ENCODE data around the gene TIPIN.

The TIPIN gene

GRCh38 chr15:66326051-66326450 lies 30.4 kb downstream of the TIPIN start:
- Histone ChIP-seq H3K4me2 (ENCODE audit: low read length) (no peak overlapping the region), H4K12ac (ENCODE audit: low read depth, low read length) (no peak overlapping the region), H3K23ac (ENCODE audit: low read length) (no peak overlapping the region), H3K4ac (ENCODE audit: low read depth, low read length) (no peak overlapping the region), H2AFZ (ENCODE audit: insufficient read depth, low read length, poor library complexity) (no peak overlapping the region), H3K9ac (ENCODE audit: low read length) (no peak overlapping the region), H3K36me3 (ENCODE audit: control insufficient read depth in 1 of 2, insufficient read depth in 2 of 2, low read length in 2 of 2) (peaks cover 15 to 20% of the 10 kb centered on the region in 2 experiments), H3K4me3 (ENCODE audit: low read depth, low read length) (no peak overlapping the region), H2BK120ac (ENCODE audit: insufficient read depth, low read length, poor library complexity) (no peak overlapping the region), H3K4me1 (ENCODE audit: control insufficient read depth in 1 of 2, insufficient read depth in 2 of 2, low read length in 2 of 2) (no peaks in the 10 kb centered on the region), H3K18ac (ENCODE audit: low read length) (no peak overlapping the region), H3K79me2 (ENCODE audit: control insufficient read depth, insufficient read depth, low read length, poor library complexity) (no peaks in the 10 kb centered on the region), H3K79me1 (ENCODE audit: low read length) (no peaks in the 10 kb centered on the region), H4K8ac (ENCODE audit: low read depth, low read length) (no peak overlapping the region), H3K27ac (ENCODE audit: low read depth, low read length) (no peak overlapping the region), H2BK12ac (ENCODE audit: low read length) (no peak overlapping the region), H2AK5ac (ENCODE audit: low read length) (no peak overlapping the region), H4K91ac (ENCODE audit: low read depth, low read length) (no peak overlapping the region), H2BK5ac (ENCODE audit: low read depth, low read length, poor library complexity) (no peak overlapping the region), H3K9me3 (ENCODE audit: insufficient read depth, low read depth, low read length) (no peaks in the 10 kb centered on the region), H3K14ac (ENCODE audit: low read length) (no peak overlapping the region), H3K27me3 (ENCODE audit: insufficient read depth, low read length) (no peaks in the 10 kb centered on the region)
- DNase-seq: no peak
- no CpG with 5 or more reads among the region's 11 CpGs for WGBS (ENCODE audit: extremely low coverage, insufficient coverage, insufficient read length)

DNA sequence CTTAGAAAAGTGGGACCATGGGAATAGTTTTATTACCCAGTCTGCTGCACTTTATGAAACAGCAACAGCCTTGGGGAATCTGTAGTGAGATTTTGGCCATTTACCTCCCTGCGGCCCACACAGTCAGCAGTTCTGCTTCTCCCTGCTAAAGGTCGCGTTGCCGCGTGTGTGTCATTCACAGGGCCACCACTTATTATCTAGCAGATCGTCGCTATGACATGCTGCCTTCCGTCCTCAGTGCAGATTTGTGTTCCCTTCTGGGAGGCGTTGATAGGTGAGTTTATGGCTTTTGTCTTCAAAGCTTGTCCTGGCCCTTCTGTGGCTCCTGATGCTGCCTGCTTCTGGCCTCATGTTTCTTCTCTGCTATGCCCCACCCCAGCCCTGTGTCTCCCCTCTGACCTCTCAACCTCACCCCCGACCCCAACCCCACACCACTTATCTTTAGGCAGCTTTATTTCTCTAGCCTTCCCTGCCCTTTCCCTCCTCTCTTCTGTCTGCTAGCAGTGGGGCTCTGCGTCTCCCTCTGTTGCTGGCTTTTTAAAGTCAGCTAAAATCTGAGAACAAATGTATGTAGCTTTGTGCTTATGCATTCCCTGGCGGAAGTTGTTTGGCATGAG lies 33.1 kb downstream of the TIPIN start:
- peaks cover 5 to 10% of the 10 kb centered on the region in 2 experiments for H3K36me3 ChIP-seq (ENCODE audit: control insufficient read depth in 1 of 2, insufficient read depth in 2 of 2, low read length in 2 of 2)
- H4K91ac ChIP-seq (ENCODE audit: low read depth, low read length): no peak overlapping the region
- DNase-seq: no peak
- no peaks in the 10 kb centered on the region for H3K4me1 ChIP-seq (ENCODE audit: control insufficient read depth in 1 of 2, insufficient read depth in 2 of 2, low read length in 2 of 2)
- no peak overlapping the region for H3K9ac ChIP-seq (ENCODE audit: low read length)
- no peak overlapping the region for H2BK5ac ChIP-seq (ENCODE audit: low read depth, low read length, poor library complexity)
- no peaks in the 10 kb centered on the region for H3K79me1 ChIP-seq (ENCODE audit: low read length)
- H2BK120ac ChIP-seq (ENCODE audit: insufficient read depth, low read length, poor library complexity): no peak overlapping the region
- no peak overlapping the region for H2AFZ ChIP-seq (ENCODE audit: insufficient read depth, low read length, poor library complexity)
- no peak overlapping the region for H3K4ac ChIP-seq (ENCODE audit: low read depth, low read length)
- no peak overlapping the region for H3K23ac ChIP-seq (ENCODE audit: low read length)
- H2BK12ac ChIP-seq (ENCODE audit: low read length): no peak overlapping the region
- H3K14ac ChIP-seq (ENCODE audit: low read length): no peak overlapping the region
- no peak overlapping the region for H3K27ac ChIP-seq (ENCODE audit: low read depth, low read length)
- no peaks in the 10 kb centered on the region for H3K27me3 ChIP-seq (ENCODE audit: insufficient read depth, low read length)
- no peak overlapping the region for H3K18ac ChIP-seq (ENCODE audit: low read length)
- H3K79me2 ChIP-seq (ENCODE audit: control insufficient read depth, insufficient read depth, low read length, poor library complexity): no peaks in the 10 kb centered on the region
- no CpG with 5 or more reads among the region's 12 CpGs for WGBS (ENCODE audit: extremely low coverage, insufficient coverage, insufficient read length)
- no peak overlapping the region for H4K8ac ChIP-seq (ENCODE audit: low read depth, low read length)
- no peak overlapping the region for H3K4me3 ChIP-seq (ENCODE audit: low read depth, low read length)
- no peak overlapping the region for H2AK5ac ChIP-seq (ENCODE audit: low read length)
- no peak overlapping the region for H4K12ac ChIP-seq (ENCODE audit: low read depth, low read length)
- H3K9me3 ChIP-seq (ENCODE audit: insufficient read depth, low read depth, low read length): no peaks in the 10 kb centered on the region
- no peak overlapping the region for H3K4me2 ChIP-seq (ENCODE audit: low read length)

DNA sequence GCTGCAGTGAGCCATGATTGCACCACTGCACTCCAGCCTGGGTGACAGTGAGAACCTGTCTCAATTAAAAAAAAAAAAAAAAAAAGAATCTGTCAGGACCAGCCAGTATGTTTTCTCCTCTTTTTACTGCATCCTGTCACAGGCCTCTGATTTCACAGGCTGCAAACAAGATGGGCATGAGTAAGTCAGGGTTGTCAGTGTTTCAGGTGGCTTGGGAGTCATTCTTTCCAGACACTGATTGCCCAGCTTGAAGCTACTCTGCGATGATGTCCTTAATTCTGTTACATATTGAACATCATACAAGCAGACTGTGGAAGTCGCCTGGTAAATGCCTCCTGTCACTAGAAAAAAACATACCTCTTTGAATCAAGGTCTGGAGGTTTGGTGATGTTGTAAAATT lies 44.3 kb downstream of the TIPIN start:
- Histone ChIP-seq H3K4me2 (ENCODE audit: low read length) (no peak overlapping the region), H3K4ac (ENCODE audit: low read depth, low read length) (no peak overlapping the region), H2BK12ac (ENCODE audit: low read length) (no peak overlapping the region), H3K27ac (ENCODE audit: low read depth, low read length) (no peak overlapping the region), H3K14ac (ENCODE audit: low read length) (no peak overlapping the region), H3K27me3 (ENCODE audit: insufficient read depth, low read length) (no peaks in the 10 kb centered on the region), H3K36me3 (ENCODE audit: control insufficient read depth in 1 of 2, insufficient read depth in 2 of 2, low read length in 2 of 2) (peaks cover 6 to 9% of the 10 kb centered on the region in 2 experiments), H3K23ac (ENCODE audit: low read length) (no peak overlapping the region), H3K79me2 (ENCODE audit: control insufficient read depth, insufficient read depth, low read length, poor library complexity) (no peaks in the 10 kb centered on the region), H3K9ac (ENCODE audit: low read length) (no peak overlapping the region), H3K79me1 (ENCODE audit: low read length) (no peaks in the 10 kb centered on the region), H3K18ac (ENCODE audit: low read length) (no peak overlapping the region), H4K91ac (ENCODE audit: low read depth, low read length) (no peak overlapping the region), H3K9me3 (ENCODE audit: insufficient read depth, low read depth, low read length) (no peaks in the 10 kb centered on the region), H2AFZ (ENCODE audit: insufficient read depth, low read length, poor library complexity) (no peak overlapping the region), H4K12ac (ENCODE audit: low read depth, low read length) (no peak overlapping the region), H4K8ac (ENCODE audit: low read depth, low read length) (no peak overlapping the region), H2AK5ac (ENCODE audit: low read length) (no peak overlapping the region), H2BK120ac (ENCODE audit: insufficient read depth, low read length, poor library complexity) (no peak overlapping the region), H3K4me1 (ENCODE audit: control insufficient read depth in 1 of 2, insufficient read depth in 2 of 2, low read length in 2 of 2) (no peaks in the 10 kb centered on the region), H3K4me3 (ENCODE audit: low read depth, low read length) (no peak overlapping the region), H2BK5ac (ENCODE audit: low read depth, low read length, poor library complexity) (no peak overlapping the region)
- DNase-seq: no peak
- no CpG with 5 or more reads among the region's 2 CpGs for WGBS (ENCODE audit: extremely low coverage, insufficient coverage, insufficient read length)

DNA sequence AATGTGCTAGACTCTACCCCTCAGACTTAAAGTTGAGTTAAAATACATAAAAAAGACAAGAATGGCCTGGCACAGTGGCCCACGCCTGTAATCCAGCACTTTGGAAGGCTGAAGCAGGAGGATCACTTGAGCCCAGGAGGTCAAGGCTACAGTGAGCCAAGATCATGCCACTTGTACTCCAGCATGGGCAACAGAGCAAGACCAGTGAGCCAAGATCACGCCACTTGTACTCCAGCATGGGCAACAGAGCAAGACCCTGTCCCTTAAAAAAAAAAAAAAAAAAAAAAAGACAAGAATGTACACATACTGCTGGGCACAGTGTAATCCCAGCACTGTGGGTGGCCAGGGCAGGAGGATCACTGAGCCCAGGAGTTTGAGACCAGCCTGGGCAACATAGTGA lies 45.7 kb downstream of the TIPIN start:
- Histone ChIP-seq H3K9ac (ENCODE audit: low read length) (no peak overlapping the region), H3K27ac (ENCODE audit: low read depth, low read length) (no peak overlapping the region), H3K36me3 (ENCODE audit: control insufficient read depth in 1 of 2, insufficient read depth in 2 of 2, low read length in 2 of 2) (peaks cover 6 to 9% of the 10 kb centered on the region in 2 experiments), H2BK12ac (ENCODE audit: low read length) (no peak overlapping the region), H3K79me2 (ENCODE audit: control insufficient read depth, insufficient read depth, low read length, poor library complexity) (no peaks in the 10 kb centered on the region), H3K14ac (ENCODE audit: low read length) (no peak overlapping the region), H4K91ac (ENCODE audit: low read depth, low read length) (no peak overlapping the region), H2AK5ac (ENCODE audit: low read length) (no peak overlapping the region), H3K4me1 (ENCODE audit: control insufficient read depth in 1 of 2, insufficient read depth in 2 of 2, low read length in 2 of 2) (no peaks in the 10 kb centered on the region), H3K79me1 (ENCODE audit: low read length) (no peaks in the 10 kb centered on the region), H3K4me3 (ENCODE audit: low read depth, low read length) (no peak overlapping the region), H4K8ac (ENCODE audit: low read depth, low read length) (no peak overlapping the region), H3K23ac (ENCODE audit: low read length) (no peak overlapping the region), H3K27me3 (ENCODE audit: insufficient read depth, low read length) (no peaks in the 10 kb centered on the region), H3K18ac (ENCODE audit: low read length) (no peak overlapping the region), H2BK5ac (ENCODE audit: low read depth, low read length, poor library complexity) (no peak overlapping the region), H4K12ac (ENCODE audit: low read depth, low read length) (no peak overlapping the region), H2AFZ (ENCODE audit: insufficient read depth, low read length, poor library complexity) (no peak overlapping the region), H3K9me3 (ENCODE audit: insufficient read depth, low read depth, low read length) (no peaks in the 10 kb centered on the region), H2BK120ac (ENCODE audit: insufficient read depth, low read length, poor library complexity) (no peak overlapping the region), H3K4ac (ENCODE audit: low read depth, low read length) (no peak overlapping the region), H3K4me2 (ENCODE audit: low read length) (no peak overlapping the region)
- DNase-seq: no peak
- WGBS (ENCODE audit: extremely low coverage, insufficient coverage, insufficient read length): no CpG with 5 or more reads among the region's 2 CpGs
